22Rv1 (cell line): ENCODE data around the gene CCDC38.

Experiments
- CTCF ChIP-seq: fragments of 450-650 bp; IDR thresholded peaks from 2 replicates; pipeline ENCODE4 v1.5.1; 2017; ENCODE audit warnings: mild to moderate bottlenecking
- ZFX ChIP-seq: fragments of 450-650 bp; IDR thresholded peaks from 2 replicates; pipeline ENCODE4 v1.6.1; 2017; ENCODE audit warnings: antibody characterized with exemption, borderline replicate concordance

GRCh38 chr12:95837240-95838038 is 105.0 kb downstream of the CCDC38 start:
- no peak for TF ChIP-seq CTCF
- no peak for TF ChIP-seq ZFX
